ENCODE measurements around the gene RANBP17. TPM values are rescaled to one million over a fixed set of nuclear protein-coding genes. Genes with fewer than 3 reads are reported as not detected.

RANBP17 gene
- total and polyA plus RNA-seq, 8 donors, result 3.5 to 11.3 (median 7.9) TPM

- H3K36me3 ChIP-seq, result no peaks in the 10 kb centered on the region
- TF ChIP-seq, protein P1, sequence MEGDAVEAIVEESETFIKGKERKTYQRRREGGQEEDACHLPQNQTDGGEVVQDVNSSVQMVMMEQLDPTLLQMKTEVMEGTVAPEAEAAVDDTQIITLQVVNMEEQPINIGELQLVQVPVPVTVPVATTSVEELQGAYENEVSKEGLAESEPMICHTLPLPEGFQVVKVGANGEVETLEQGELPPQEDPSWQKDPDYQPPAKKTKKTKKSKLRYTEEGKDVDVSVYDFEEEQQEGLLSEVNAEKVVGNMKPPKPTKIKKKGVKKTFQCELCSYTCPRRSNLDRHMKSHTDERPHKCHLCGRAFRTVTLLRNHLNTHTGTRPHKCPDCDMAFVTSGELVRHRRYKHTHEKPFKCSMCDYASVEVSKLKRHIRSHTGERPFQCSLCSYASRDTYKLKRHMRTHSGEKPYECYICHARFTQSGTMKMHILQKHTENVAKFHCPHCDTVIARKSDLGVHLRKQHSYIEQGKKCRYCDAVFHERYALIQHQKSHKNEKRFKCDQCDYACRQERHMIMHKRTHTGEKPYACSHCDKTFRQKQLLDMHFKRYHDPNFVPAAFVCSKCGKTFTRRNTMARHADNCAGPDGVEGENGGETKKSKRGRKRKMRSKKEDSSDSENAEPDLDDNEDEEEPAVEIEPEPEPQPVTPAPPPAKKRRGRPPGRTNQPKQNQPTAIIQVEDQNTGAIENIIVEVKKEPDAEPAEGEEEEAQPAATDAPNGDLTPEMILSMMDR (IDR thresholded peaks at IDR 0.05), result no peak
- no peak for FAIRE-seq
- H3K27me3 ChIP-seq, result no peaks in the 10 kb centered on the region
- no peak overlapping the region for H3K27ac ChIP-seq
- no peaks in the 10 kb centered on the region for H3K9me3 ChIP-seq
- H3K4me3 ChIP-seq, result no peak overlapping the region
- no peaks in the 10 kb centered on the region for H3K4me1 ChIP-seq
- 89 to 91% methylated on average over 19 of the region's 19 CpGs for WGBS, 2 donors
- no peak for ATAC-seq
- intact Hi-C loops (cut with DNase I), result loop anchor here in 1 of 3 donors (5.0 kb wide), 1 partner anchor 533 kb away; no protein-coding TSS in a partner anchor
- DNase-seq, result no peak
Measured at GRCh38 chr5:171344936-171345608, 483.3 kb downstream of the RANBP17 start.

Other genes with a start within 250 kb of the RANBP17 start
- gene GABRP, start 78.3 kb upstream of the RANBP17 start, total RNA-seq, result 1 to 10 TPM in 1 of 6 donors, under 1 TPM in 4, not detected in 1; 0.16 to 4.0 (median 0.26) TPM
- gene GABRP, start 78.3 kb upstream of the RANBP17 start, polyA plus RNA-seq, result under 1 TPM; 0.07 to 0.15 TPM

All from pancreas (tissue), 10 donors.